Peyer's patch (tissue), 4 donors: ENCODE data around the gene MAP4K5.

Experiments
- POLR2A ChIP-seq, 2 donors: fragments of 450-650 bp; IDR thresholded peaks; one replicate each; pipeline ENCODE4 v1.5.1; 2017; ENCODE audit warnings: antibody characterized with exemption in 2 of 2, mild to moderate bottlenecking in 2 of 2, moderate library complexity in 2 of 2
- TF ChIP-seq, protein P1 (sequence below), 6 experiments: fragments of 450-650 bp in 4 of 6; fragments of 200-600 bp in 2 of 6; sonication (generic) in 1 of 6; IDR thresholded peaks; one replicate each; pipeline ENCODE4 v1.5.1; 2017 to 2019; ENCODE audit warnings: antibody characterized with exemption in 6 of 6, mild to moderate bottlenecking in 3 of 6, moderate library complexity in 1 of 6

DNA sequence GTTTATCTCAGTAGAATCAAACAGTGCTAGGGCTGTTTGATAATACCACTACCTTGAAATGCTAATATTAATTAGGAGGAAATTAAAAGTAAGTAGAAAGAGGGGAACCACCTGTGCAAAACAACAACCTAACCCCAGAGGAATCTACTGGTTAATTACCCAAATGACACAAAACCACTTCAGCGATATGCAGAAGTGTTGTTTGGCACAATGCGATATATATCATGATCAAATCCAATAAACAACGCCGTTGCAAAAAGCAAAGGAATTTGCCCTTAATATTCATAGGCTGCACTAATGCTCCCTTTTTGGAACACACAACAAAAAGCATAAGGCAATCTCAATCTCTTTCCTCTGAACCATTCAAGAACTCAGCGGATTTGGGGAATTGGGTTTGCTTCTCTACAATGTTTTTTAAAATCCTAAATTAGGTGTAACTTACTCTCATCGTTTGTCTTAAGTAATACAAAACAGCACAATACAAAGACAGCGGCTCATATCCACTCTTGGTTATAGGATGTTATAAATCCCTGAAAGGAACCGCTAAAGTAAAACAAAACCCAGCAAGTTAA is 1.5 kb downstream of the MAP4K5 start:
- TF ChIP-seq, protein P1, sequence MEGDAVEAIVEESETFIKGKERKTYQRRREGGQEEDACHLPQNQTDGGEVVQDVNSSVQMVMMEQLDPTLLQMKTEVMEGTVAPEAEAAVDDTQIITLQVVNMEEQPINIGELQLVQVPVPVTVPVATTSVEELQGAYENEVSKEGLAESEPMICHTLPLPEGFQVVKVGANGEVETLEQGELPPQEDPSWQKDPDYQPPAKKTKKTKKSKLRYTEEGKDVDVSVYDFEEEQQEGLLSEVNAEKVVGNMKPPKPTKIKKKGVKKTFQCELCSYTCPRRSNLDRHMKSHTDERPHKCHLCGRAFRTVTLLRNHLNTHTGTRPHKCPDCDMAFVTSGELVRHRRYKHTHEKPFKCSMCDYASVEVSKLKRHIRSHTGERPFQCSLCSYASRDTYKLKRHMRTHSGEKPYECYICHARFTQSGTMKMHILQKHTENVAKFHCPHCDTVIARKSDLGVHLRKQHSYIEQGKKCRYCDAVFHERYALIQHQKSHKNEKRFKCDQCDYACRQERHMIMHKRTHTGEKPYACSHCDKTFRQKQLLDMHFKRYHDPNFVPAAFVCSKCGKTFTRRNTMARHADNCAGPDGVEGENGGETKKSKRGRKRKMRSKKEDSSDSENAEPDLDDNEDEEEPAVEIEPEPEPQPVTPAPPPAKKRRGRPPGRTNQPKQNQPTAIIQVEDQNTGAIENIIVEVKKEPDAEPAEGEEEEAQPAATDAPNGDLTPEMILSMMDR (IDR thresholded peaks at IDR 0.05), result no peak
- TF ChIP-seq POLR2A (IDR thresholded peaks at IDR 0.05), result no peak
